ENCODE data around the gene VAV1. TPM values are rescaled to one million over a fixed set of nuclear protein-coding genes. Genes with fewer than 3 reads are reported as not detected.

Gene VAV1
- total and polyA plus RNA-seq, 2 of the 8 experiments (the other 6 are each of a cell fraction or from before 2014, with no cell fraction given) = 0.21 to 0.22 TPM

GRCh38 chr19:6753178-6754031, 19.1 kb upstream of the VAV1 start (continued):
- TF ChIP-seq, protein P1, sequence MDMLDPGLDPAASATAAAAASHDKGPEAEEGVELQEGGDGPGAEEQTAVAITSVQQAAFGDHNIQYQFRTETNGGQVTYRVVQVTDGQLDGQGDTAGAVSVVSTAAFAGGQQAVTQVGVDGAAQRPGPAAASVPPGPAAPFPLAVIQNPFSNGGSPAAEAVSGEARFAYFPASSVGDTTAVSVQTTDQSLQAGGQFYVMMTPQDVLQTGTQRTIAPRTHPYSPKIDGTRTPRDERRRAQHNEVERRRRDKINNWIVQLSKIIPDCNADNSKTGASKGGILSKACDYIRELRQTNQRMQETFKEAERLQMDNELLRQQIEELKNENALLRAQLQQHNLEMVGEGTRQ (IDR thresholded peaks at IDR 0.05; ENCODE audit: low read length) = peak; percentile 74; the same call in 1 of the 2 replicates
- TF ChIP-seq TCF12 (IDR thresholded peaks at IDR 0.05; ENCODE audit: low read depth, low read length) (0 out of 2 replicates have a peak, but pooled peaks have one; percentile 7), HDAC6 (IDR thresholded peaks at IDR 0.05; ENCODE audit: low read depth, low read length) (no peak), CHD2 (IDR thresholded peaks at IDR 0.05; ENCODE audit: low read length) (0 out of 2 replicates have a peak, but pooled peaks have one; percentile 17), SIX5 (IDR thresholded peaks at IDR 0.05; ENCODE audit: low read depth, low read length) (no peak), KDM5A (IDR thresholded peaks at IDR 0.05; ENCODE audit: low read length) (no peak), YY1 (IDR thresholded peaks at IDR 0.05; ENCODE audit: low read depth, low read length) (no peak), SP4 (IDR thresholded peaks at IDR 0.05; ENCODE audit: low read length) (peak; percentile 92), NRF1 (IDR thresholded peaks at IDR 0.05; ENCODE audit: low read depth, low read length) (no peak), RAD21 (IDR thresholded peaks at IDR 0.05 in 1 of 2, conservative IDR thresholded peaks at IDR 0.05 in 1 of 2; ENCODE audit: low read depth in 2 of 2, low read length in 2 of 2) (peak; percentile 54), GTF2F1 (IDR thresholded peaks at IDR 0.05; ENCODE audit: borderline replicate concordance, low read depth, low read length) (no peak), CHD1 (IDR thresholded peaks at IDR 0.05; ENCODE audit: low read depth, low read length) (no peak), ATF2 (IDR thresholded peaks at IDR 0.05; ENCODE audit: low read length) (no peak), POLR2AphosphoS5 (IDR thresholded peaks at IDR 0.05; ENCODE audit: low read depth, low read length) (no peak; the same call in 1 of the 2 replicates), TBP (IDR thresholded peaks at IDR 0.05; ENCODE audit: low read depth, low read length) (peak; percentile 34; the same call in 1 of the 2 replicates), CREB1 (IDR thresholded peaks at IDR 0.05) (peak; percentile 61; the same call in 1 of the 2 replicates), SRF (IDR thresholded peaks at IDR 0.05; ENCODE audit: low read depth, low read length) (0 out of 2 replicates have a peak, but pooled peaks have one; percentile 2), BRCA1 (IDR thresholded peaks at IDR 0.05; ENCODE audit: low read depth, low read length) (no peak), SIN3A (conservative IDR thresholded peaks at IDR 0.05 in 1 of 2, IDR thresholded peaks at IDR 0.05 in 1 of 2; ENCODE audit: low read depth in 1 of 2, low read length in 2 of 2) (peak in 1 of 2 experiments; percentile 20; a peak in 1 of 4 replicates), TAF7 (optimal IDR thresholded peaks at IDR 0.05; ENCODE audit: borderline replicate concordance, low read depth, low read length) (no peak), BACH1 (IDR thresholded peaks at IDR 0.05; ENCODE audit: low read length) (no peak), EZH2 (IDR thresholded peaks at IDR 0.05; ENCODE audit: low read depth, low read length, severe bottlenecking) (no peak)

Measured in H1 (cell line).